Adrenal gland (tissue), 12 donors: ENCODE results near the gene FBN3. TPM values are rescaled to one million over a fixed set of nuclear protein-coding genes. Genes with fewer than 3 reads are reported as not detected.

ENCODE experiments used
- DNase-seq, 7 donors: peaks; one replicate each; pipeline ENCODE4 v3.0.0-alpha.2; 2019 to 2020
- H3K27ac ChIP-seq, 5 donors: fragments of 200-600 bp; sonication (generic) in 4 of 5; 1 replicate in 3 of 5; 2 replicates in 2 of 5; pipeline versions ENCODE4 v1.5.1 to v1.8.0; 2016 to 2020; ENCODE audit warnings: mild to moderate bottlenecking in 1 of 5
- H3K27me3 ChIP-seq: fragments of 200-600 bp; 2 replicates; pipeline ENCODE4 v1.8.0; 2021
- H3K36me3 ChIP-seq, 2 donors: fragments of 200-600 bp; replicated peaks in 1 of 2; 1 replicate in 1 of 2; 2 replicates in 1 of 2; pipeline versions ENCODE4 v1.5.1 to v1.8.0; 2018 to 2022
- H3K4me1 ChIP-seq, 2 donors: fragments of 200-600 bp; replicated peaks in 1 of 2; 1 replicate in 1 of 2; 2 replicates in 1 of 2; pipeline versions ENCODE4 v1.5.1 to v1.8.0; 2018 to 2021
- H3K4me3 ChIP-seq, 4 donors: fragments of 200-600 bp; sonication (generic) in 3 of 4; one replicate each; pipeline ENCODE4 v1.5.1; 2016 to 2018
- H3K9me3 ChIP-seq, 3 donors: fragments of 200-600 bp; sonication (generic) in 1 of 3; replicated peaks in 1 of 3; 1 replicate in 2 of 3; 2 replicates in 1 of 3; pipeline versions ENCODE4 v1.5.1 to v1.8.0; 2016 to 2021
- POLR2A ChIP-seq, 2 donors: fragments of 450-650 bp; IDR thresholded peaks; one replicate each; pipeline ENCODE4 v1.6.1; 2017; ENCODE audit warnings: antibody characterized with exemption in 2 of 2, mild to moderate bottlenecking in 2 of 2, moderate library complexity in 1 of 2
- WGBS, 4 donors: extraction: QIAGEN DNeasy Blood & Tissue Kit in 2 of 4; methylation state at CpG; one replicate each; pipeline versions ENCODE4 v1.1.5 to v1.1.7; 2013 to 2017; 5-methylcytosine and 5-hydroxymethylcytosine counted together
- intact Hi-C, 2 donors: fragments of 100-400 bp; cut with DNase I; formaldehyde crosslinking; loops; one replicate each; pipeline versions ENCODE4 v1.14.1 to v1.15.0; 2022 to 2023
- polyA plus RNA-seq, 3 donors: library from polyadenylated mRNA; stranded (reverse); fragments of 200-250 nt in 2 of 3; fragments of 350-450 nt in 1 of 3; fragmentation: Illumina TruSeq in 1 of 3; extraction: RNeasy Lipid Tissue Mini Kit (QIAGEN cat#74804) in 1 of 3; gene quantifications; one replicate each; pipeline ENCODE4 v1.2.3, GENCODE V29; 2013 to 2014
- total RNA-seq, 9 donors: library from RNA; depleted of rRNA in 4 of 9; stranded (reverse); fragments of >200 nt in 4 of 9; fragments of 120-200 nt in 1 of 9; fragmentation: NEBNext Ultra II Directional in 1 of 9; extraction: Animal tissue kit (Norgen Biotek cat#: 25700) in 1 of 9; gene quantifications; one replicate each; pipeline versions ENCODE4 v1.1.0 to v1.2.4, GENCODE V29; 2013 to 2023
- TF ChIP-seq, protein P1 (sequence below), 6 experiments: fragments of 450-650 bp in 4 of 6; fragments of 200-600 bp in 2 of 6; sonication (generic) in 1 of 6; IDR thresholded peaks; 1 replicate in 5 of 6; 2 replicates in 1 of 6; pipeline versions ENCODE4 v1.5.1 to v1.8.0; 2016 to 2021; ENCODE audit warnings: antibody characterized with exemption in 6 of 6, mild to moderate bottlenecking in 2 of 6, moderate library complexity in 1 of 6
- donor health status: healthy with polysubstance abuse.
- donor health status: Bipolar disorder and iron deficiency.
- donor health status: DM: yes; HTN: yes; CAD: no.
- donor health status: DM: no; HTN: no; CAD: no.
- donor health status: DM: no; HTN: no; CAD: no.
- donor health status: DM: yes; HTN: yes; CAD: no.

Gene FBN3
- total and polyA plus RNA-seq, 12 donors, result 0.03 to 0.64 (median 0.16) TPM; not detected in 8

DNA sequence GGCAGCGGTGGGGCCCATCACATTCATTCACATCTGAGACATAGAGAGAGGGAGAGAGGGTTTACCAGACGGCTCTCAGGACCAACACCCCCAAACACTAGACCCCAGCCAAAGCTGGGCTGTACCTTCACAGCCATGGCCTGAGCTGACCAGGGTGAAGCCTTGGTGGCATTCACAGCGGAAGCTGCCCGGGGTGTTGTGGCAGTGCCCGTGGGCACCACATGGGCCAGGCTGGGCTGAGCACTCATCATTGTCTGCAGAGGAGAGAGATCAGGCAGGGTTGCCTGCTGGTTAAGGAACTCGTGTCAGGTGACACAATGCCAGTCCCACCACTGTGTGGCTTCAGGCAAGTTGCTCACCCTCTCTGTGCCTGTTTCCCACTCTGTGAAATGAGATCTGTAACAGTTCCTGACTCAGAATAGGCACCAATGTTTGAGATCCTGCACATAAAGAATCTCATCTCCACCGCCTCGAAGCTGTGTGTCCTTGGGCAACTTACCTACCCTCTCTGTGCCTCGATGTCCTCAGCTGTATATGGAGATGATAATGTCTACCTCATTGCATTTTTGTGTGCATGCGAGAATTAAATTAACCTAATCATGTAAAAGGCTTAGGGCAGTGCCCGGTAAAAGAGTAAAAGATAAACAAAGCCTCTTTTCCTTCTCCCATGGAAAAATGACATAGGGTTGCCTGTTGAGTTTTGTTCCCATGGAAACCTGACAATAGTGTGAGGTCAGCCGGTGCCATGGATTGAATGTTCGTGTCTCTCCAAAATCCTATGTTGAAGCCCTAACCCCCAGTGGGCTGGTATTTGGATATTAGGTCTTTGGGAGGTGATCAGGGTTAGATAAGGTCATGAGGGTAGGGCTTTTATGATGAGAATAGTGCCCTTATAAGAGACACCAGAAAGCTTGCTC is 74.0 kb downstream of the FBN3 start:
- H3K4me3 ChIP-seq, result no peak overlapping the region
- 77 to 87% (median 84%) methylated on average over 9 to 13 of the region's 13 CpGs for WGBS, 4 donors
- no peaks in the 10 kb centered on the region for H3K4me1 ChIP-seq
- DNase-seq, result no peak
- H3K36me3 ChIP-seq, result no peaks in the 10 kb centered on the region
- no peak overlapping the region for H3K27ac ChIP-seq
- TF ChIP-seq, protein P1, sequence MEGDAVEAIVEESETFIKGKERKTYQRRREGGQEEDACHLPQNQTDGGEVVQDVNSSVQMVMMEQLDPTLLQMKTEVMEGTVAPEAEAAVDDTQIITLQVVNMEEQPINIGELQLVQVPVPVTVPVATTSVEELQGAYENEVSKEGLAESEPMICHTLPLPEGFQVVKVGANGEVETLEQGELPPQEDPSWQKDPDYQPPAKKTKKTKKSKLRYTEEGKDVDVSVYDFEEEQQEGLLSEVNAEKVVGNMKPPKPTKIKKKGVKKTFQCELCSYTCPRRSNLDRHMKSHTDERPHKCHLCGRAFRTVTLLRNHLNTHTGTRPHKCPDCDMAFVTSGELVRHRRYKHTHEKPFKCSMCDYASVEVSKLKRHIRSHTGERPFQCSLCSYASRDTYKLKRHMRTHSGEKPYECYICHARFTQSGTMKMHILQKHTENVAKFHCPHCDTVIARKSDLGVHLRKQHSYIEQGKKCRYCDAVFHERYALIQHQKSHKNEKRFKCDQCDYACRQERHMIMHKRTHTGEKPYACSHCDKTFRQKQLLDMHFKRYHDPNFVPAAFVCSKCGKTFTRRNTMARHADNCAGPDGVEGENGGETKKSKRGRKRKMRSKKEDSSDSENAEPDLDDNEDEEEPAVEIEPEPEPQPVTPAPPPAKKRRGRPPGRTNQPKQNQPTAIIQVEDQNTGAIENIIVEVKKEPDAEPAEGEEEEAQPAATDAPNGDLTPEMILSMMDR (IDR thresholded peaks at IDR 0.05), result no peak
- TF ChIP-seq POLR2A (IDR thresholded peaks at IDR 0.05), result no peak
- intact Hi-C loops, result no loop called here
- no peaks in the 10 kb centered on the region for H3K9me3 ChIP-seq
- H3K27me3 ChIP-seq, result no peaks in the 10 kb centered on the region

DNA sequence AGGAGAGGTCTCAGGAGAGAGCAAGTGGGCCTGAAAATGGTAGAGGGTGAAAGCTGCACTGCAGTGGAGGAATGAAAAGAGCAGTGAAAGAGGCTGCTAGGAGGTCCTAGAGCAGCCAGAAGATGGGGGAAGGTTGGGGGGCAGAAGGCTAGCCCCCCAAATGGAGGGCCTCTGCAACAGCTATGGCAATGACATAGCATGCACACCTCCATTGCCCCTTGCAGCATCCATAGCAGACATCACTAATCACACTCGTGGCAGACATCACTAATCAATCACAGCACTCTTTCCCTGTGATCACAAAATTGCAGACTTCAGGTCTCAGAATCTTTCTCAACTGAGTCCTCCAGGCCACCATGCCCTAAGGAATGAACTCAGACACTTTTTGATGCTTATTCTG is 74.9 kb downstream of the FBN3 start:
- Histone ChIP-seq H3K4me3 (no peak overlapping the region), H3K9me3 (peaks cover 0 to 5% (median 0%) of the 10 kb centered on the region in 3 donors), H3K36me3 (no peaks in the 10 kb centered on the region), H3K27me3 (no peaks in the 10 kb centered on the region), H3K4me1 (no peaks in the 10 kb centered on the region), H3K27ac (no peak overlapping the region)
- intact Hi-C loops, result no loop called here
- no peak for DNase-seq
- TF ChIP-seq, protein P1 (IDR thresholded peaks at IDR 0.05), result no peak
- WGBS, 4 donors, result 77 to 100% (median 92%) methylated on average over 1 of the region's 1 CpG

DNA sequence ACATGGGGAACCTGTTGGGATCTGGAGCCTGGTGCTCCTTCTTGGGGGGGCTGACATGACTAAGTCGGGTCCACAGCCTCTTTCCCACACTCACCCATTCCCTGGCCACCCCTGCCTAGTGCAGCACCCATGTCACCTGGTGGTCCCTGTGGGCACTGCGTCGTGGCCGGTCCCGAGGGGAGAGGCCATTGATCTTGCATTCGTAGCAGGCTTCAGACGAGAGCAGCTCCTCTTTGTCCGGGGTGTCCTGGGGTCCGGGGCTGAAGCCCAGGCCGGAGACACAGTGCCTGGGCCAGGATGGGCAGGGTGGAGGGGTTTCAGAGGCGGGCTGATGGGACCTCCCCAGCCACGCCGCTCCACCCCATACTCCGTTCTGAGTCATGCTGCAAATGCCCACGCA is 77.5 kb downstream of the FBN3 start:
- WGBS, 4 donors, result 74 to 89% (median 87%) methylated on average over 4 to 15 of the region's 15 CpGs
- TF ChIP-seq, protein P1 (IDR thresholded peaks at IDR 0.05), result no peak
- no peak for TF ChIP-seq POLR2A (IDR thresholded peaks at IDR 0.05)
- DNase-seq, result no peak
- H3K9me3 ChIP-seq, result peaks cover 0 to 9% (median 0%) of the 10 kb centered on the region in 3 donors
- no peaks in the 10 kb centered on the region for H3K4me1 ChIP-seq
- no peak overlapping the region for H3K27ac ChIP-seq
- intact Hi-C loops, result no loop called here
- no peak overlapping the region for H3K4me3 ChIP-seq
- H3K27me3 ChIP-seq, result no peaks in the 10 kb centered on the region
- no peaks in the 10 kb centered on the region for H3K36me3 ChIP-seq

DNA sequence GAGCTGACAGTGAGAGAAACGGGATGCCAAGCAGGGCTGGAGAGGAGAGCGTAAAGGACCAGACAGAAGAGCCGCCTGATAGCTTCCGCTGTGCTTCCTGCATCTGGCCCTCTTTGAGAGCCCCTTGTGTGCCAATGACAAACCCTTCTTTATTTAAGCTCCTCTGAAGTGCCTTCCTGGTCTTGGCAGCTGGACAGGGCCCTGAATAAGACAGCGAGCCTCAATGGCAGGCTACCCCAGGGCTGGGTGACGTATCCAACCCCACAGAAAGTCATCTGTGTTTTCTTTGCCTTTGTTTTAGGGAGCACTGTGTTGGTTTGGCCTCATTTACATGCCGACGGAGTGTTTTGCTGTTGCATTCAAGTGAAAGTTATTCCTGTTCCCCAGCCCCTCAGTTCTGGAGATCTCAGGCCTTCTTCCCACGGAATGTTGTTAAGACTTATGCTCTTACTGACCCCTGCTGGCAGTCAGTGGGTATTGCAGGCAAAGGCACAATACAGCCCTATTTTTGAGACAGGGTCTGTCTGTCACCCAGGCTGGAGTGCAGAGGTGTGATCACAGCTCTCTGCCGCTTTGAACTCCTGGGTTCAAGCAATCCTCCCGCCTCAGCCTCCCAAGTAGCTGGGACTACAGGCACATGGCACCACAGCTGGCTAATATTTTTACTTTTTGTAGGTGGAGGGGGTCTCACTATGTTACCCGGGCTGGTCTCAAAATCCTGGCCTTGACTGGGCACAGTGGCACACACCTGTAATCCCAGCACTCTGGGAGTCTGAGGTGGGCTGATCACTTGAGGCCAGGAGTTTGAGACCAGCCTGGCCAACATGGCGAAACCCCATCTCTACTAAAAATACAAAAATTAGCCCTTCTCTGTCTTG is 80.1 kb downstream of the FBN3 start:
- no peaks in the 10 kb centered on the region for H3K27me3 ChIP-seq
- H3K4me1 ChIP-seq, result no peaks in the 10 kb centered on the region
- no peaks in the 10 kb centered on the region for H3K36me3 ChIP-seq
- no peak overlapping the region for H3K27ac ChIP-seq
- WGBS, 4 donors, result 72 to 82% (median 77%) methylated on average over 10 to 13 of the region's 13 CpGs
- DNase-seq, result no peak
- H3K4me3 ChIP-seq, result no peak overlapping the region
- TF ChIP-seq POLR2A (IDR thresholded peaks at IDR 0.05), result no peak
- TF ChIP-seq, protein P1 (IDR thresholded peaks at IDR 0.05), result peak in 3 of 6 experiments; percentile 34 to 42 (median 35)
- peaks cover 0 to 9% (median 0%) of the 10 kb centered on the region in 3 donors for H3K9me3 ChIP-seq
- intact Hi-C loops, result no loop called here
